HepG2 (cell line): ENCODE results near the gene NCDN. TPM values are rescaled to one million over a fixed set of nuclear protein-coding genes. Genes with fewer than 3 reads are reported as not detected.
A peak's percentile ranks its signal among the peaks of the same experiment; 100 is the strongest.

Experiments
- AGO2 ChIP-seq: fragments of 200-400 bp; formaldehyde crosslinking; optimal IDR thresholded peaks from 2 replicates; pipeline ENCODE3; 2017; ENCODE audit warnings: mild to moderate bottlenecking, low read depth, low read length, moderate library complexity
- ATF7-NPFF ChIP-seq: sonication (generic); formaldehyde crosslinking; IDR thresholded peaks from 2 replicates; pipeline ENCODE4 v1.8.1; 2023; ENCODE audit warnings: mild to moderate bottlenecking, low read depth, missing genetic modification reagents, moderate library complexity
- BCLAF1 ChIP-seq: fragments of 450-650 bp; IDR thresholded peaks from 2 replicates; pipeline ENCODE4 v1.6.1; 2017; ENCODE audit warnings: mild to moderate bottlenecking
- BORCS8-MEF2B ChIP-seq: sonication (generic); formaldehyde crosslinking; IDR thresholded peaks from 2 replicates; pipeline ENCODE4 v1.8.0; 2022; ENCODE audit warnings: mild to moderate bottlenecking, missing genetic modification reagents
- DNMT3B ChIP-seq: conservative IDR thresholded peaks from 2 replicates; pipeline ENCODE4 v1.6.1; 2016; ENCODE audit warnings: missing biosample characterization, control low read depth
- ELF1 ChIP-seq: sonication (generic); formaldehyde crosslinking; IDR thresholded peaks from 2 replicates; pipeline ENCODE4 v1.4.0; 2020; ENCODE audit warnings: missing genetic modification reagents
- FOXO1 ChIP-seq: sonication (generic); formaldehyde crosslinking; IDR thresholded peaks from 2 replicates; pipeline ENCODE4 v1.4.0; 2020; ENCODE audit warnings: missing genetic modification reagents
- GFI1 ChIP-seq: sonication (generic); formaldehyde crosslinking; IDR thresholded peaks from 2 replicates; pipeline ENCODE4 v1.5.0; 2020; ENCODE audit warnings: missing genetic modification reagents, mild to moderate bottlenecking, borderline replicate concordance
- JARID2 ChIP-seq: sonication (generic); formaldehyde crosslinking; IDR thresholded peaks from 2 replicates; pipeline ENCODE4 v1.8.1; 2023; ENCODE audit warnings: missing genetic modification reagents, inconsistent platforms; ENCODE audit not compliant: insufficient replicate concordance
- KDM2A ChIP-seq: sonication (generic); formaldehyde crosslinking; IDR thresholded peaks from 2 replicates; pipeline ENCODE4 v1.4.0; 2020; ENCODE audit warnings: low read depth, missing genetic modification reagents, borderline replicate concordance
- KDM3A ChIP-seq: IDR thresholded peaks from 2 replicates; pipeline ENCODE4 v1.6.1; 2018; ENCODE audit warnings: low read depth, missing compliant biosample characterization
- MED8 ChIP-seq: sonication (generic); formaldehyde crosslinking; IDR thresholded peaks from 2 replicates; pipeline ENCODE4 v1.8.1; 2023; ENCODE audit warnings: mild to moderate bottlenecking, missing genetic modification reagents; ENCODE audit not compliant: insufficient replicate concordance
- RBM22 ChIP-seq: fragments of 200-400 bp; formaldehyde crosslinking; optimal IDR thresholded peaks from 2 replicates; pipeline ENCODE3; 2017; ENCODE audit warnings: mild to moderate bottlenecking, low read length, moderate library complexity
- SP2 ChIP-seq: sonication (generic); formaldehyde crosslinking; IDR thresholded peaks from 2 replicates; pipeline ENCODE4 v1.5.1; 2020; ENCODE audit warnings: mild to moderate bottlenecking, missing genetic modification reagents
- TBX2 ChIP-seq: sonication (generic); formaldehyde crosslinking; IDR thresholded peaks from 2 replicates; pipeline ENCODE4 v1.5.0; 2020; ENCODE audit warnings: missing genetic modification reagents, mild to moderate bottlenecking, borderline replicate concordance
- ZBTB2 ChIP-seq: sonication (generic); formaldehyde crosslinking; IDR thresholded peaks from 2 replicates; pipeline ENCODE4 v1.8.0; 2022; ENCODE audit warnings: low read depth, missing genetic modification reagents
- ZFYVE20 ChIP-seq: sonication (generic); formaldehyde crosslinking; IDR thresholded peaks from 2 replicates; pipeline ENCODE4 v1.8.0; 2023; ENCODE audit warnings: low read depth, mild to moderate bottlenecking, moderate library complexity, missing genetic modification reagents, borderline replicate concordance
- ZNF326 ChIP-seq: sonication (generic); formaldehyde crosslinking; IDR thresholded peaks from 2 replicates; pipeline ENCODE4 v1.4.0; 2020; ENCODE audit warnings: missing genetic modification reagents, borderline replicate concordance
- ZNF331 ChIP-seq: sonication (generic); formaldehyde crosslinking; IDR thresholded peaks from 2 replicates; pipeline ENCODE4 v1.4.0; 2020; ENCODE audit warnings: missing genetic modification reagents
- ZNF354B ChIP-seq: sonication (generic); formaldehyde crosslinking; IDR thresholded peaks from 2 replicates; pipeline ENCODE4 v1.8.0; 2022; ENCODE audit warnings: mild to moderate bottlenecking, missing genetic modification reagents
- ZNF383 ChIP-seq: sonication (generic); formaldehyde crosslinking; IDR thresholded peaks from 2 replicates; pipeline ENCODE4 v1.4.0; 2020; ENCODE audit warnings: missing genetic modification reagents, mild to moderate bottlenecking, borderline replicate concordance
- polyA plus RNA-seq, 8 experiments: library from polyadenylated mRNA; depleted of rRNA in 3 of 8; stranded (reverse) in 7 of 8; unstranded in 1 of 8; fragments of >200 nt; fragmentation: Illumina TruSeq in 4 of 8; extraction: Trizol in 4 of 8; gene quantifications; 2 replicates each; pipeline versions ENCODE4 v1.2.1 to v1.2.3, GENCODE V29; 2011 to 2016; ENCODE audit warnings: low read depth in 4 of 8, missing spikeins in 1 of 8, mixed read lengths in 1 of 8; ENCODE audit not compliant: insufficient read depth in 1 of 8
- total RNA-seq, 5 experiments: library from RNA; depleted of rRNA; stranded (reverse); fragments of >200 nt; fragmentation: Illumina TruSeq; extraction: Trizol; gene quantifications; 2 replicates each; pipeline ENCODE4 v1.2.3, GENCODE V29; 2016; ENCODE audit warnings: low read depth in 1 of 5
- TF ChIP-seq, protein P1 (sequence below): sonication (generic); formaldehyde crosslinking; IDR thresholded peaks from 2 replicates; pipeline ENCODE4 v1.4.0; 2020; ENCODE audit warnings: missing genetic modification reagents
- TF ChIP-seq, protein P2 (sequence below): sonication (generic); formaldehyde crosslinking; conservative IDR thresholded peaks from 2 replicates; pipeline ENCODE4 v1.5.0; 2020; ENCODE audit warnings: missing genetic modification reagents

The NCDN gene
- total and polyA plus RNA-seq, 2 of the 13 experiments (the other 11 are each of a cell fraction or from before 2014, with no cell fraction given) = 6.6 to 9.3 TPM

DNA sequence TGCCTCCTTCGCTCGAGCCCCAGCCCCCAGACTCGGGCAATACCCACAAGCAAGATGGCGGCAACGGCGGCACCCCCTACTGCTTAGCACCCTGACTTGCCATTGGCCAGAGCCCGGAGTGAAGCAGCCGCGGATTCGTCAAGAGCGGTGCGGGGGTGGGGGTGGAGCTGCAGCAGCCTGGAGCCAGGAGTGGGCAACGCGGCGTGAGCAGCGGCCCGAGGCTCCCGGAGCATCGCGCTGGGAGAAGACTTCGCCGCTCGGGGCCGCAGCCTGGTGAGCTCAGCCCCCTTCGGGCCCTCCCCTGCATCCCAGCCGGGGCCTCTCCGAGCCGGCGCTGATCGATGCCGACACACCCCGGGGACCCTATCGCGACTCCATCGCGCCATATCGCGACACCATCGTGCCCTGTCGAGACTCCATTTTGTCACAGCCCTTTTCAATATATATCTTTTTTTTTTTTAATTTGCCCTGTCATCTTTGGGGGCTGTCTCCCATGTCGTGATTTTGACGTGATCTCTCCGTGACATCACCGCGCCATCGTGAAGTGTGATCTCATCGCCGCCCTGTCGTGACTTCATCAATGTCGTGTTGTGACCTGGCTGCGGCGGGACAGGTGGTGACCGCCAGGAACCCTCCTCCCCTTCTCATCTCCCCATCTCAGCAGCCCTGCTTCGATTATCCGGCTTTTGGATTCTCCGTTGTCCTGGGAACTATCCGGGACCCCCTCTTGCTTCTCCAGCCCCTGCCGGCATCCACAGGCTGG, at the start of gene NCDN (continued):
- TF ChIP-seq ZBTB2 = 0 out of 2 replicates have a peak, but pooled peaks have one; percentile 32
- TF ChIP-seq FOXO1 (CRISPR knock-in tag) = peak; percentile 24; the same call in 1 of the 2 replicates
- peak; percentile 75 for TF ChIP-seq SP2 (CRISPR knock-in tag)
- TF ChIP-seq JARID2 (CRISPR knock-in tag) = peak; percentile 77
- TF ChIP-seq BORCS8-MEF2B (CRISPR knock-in tag) = peak; percentile 13; the same call in 1 of the 2 replicates
- TF ChIP-seq ZNF354B (CRISPR knock-in tag) = no peak
- peak; percentile 12; the same call in 1 of the 2 replicates for TF ChIP-seq KDM3A (CRISPR knock-in tag)
- no peak for TF ChIP-seq BCLAF1
- TF ChIP-seq DNMT3B (CRISPR knock-in tag) = no peak
- TF ChIP-seq RBM22 = no peak
- TF ChIP-seq ZFYVE20 (CRISPR knock-in tag) = no peak
- TF ChIP-seq, protein P1, sequence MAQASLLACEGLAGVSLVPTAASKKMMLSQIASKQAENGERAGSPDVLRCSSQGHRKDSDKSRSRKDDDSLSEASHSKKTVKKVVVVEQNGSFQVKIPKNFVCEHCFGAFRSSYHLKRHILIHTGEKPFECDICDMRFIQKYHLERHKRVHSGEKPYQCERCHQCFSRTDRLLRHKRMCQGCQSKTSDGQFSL = peak; percentile 61; the same call in 1 of the 2 replicates
- TF ChIP-seq ELF1 = peak; percentile 78
- TF ChIP-seq ZNF331 (CRISPR knock-in tag) = no peak
- TF ChIP-seq GFI1 (CRISPR knock-in tag) = 0 out of 2 replicates have a peak, but pooled peaks have one; percentile 75
- TF ChIP-seq KDM2A (CRISPR knock-in tag) = peak; percentile 62; the same call in 1 of the 2 replicates
- TF ChIP-seq, protein P2, sequence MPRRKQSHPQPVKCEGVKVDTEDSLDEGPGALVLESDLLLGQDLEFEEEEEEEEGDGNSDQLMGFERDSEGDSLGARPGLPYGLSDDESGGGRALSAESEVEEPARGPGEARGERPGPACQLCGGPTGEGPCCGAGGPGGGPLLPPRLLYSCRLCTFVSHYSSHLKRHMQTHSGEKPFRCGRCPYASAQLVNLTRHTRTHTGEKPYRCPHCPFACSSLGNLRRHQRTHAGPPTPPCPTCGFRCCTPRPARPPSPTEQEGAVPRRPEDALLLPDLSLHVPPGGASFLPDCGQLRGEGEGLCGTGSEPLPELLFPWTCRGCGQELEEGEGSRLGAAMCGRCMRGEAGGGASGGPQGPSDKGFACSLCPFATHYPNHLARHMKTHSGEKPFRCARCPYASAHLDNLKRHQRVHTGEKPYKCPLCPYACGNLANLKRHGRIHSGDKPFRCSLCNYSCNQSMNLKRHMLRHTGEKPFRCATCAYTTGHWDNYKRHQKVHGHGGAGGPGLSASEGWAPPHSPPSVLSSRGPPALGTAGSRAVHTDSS (CRISPR knock-in tag) = 0 out of 2 replicates have a peak, but pooled peaks have one; percentile 26
- no peak for TF ChIP-seq AGO2
- TF ChIP-seq ZNF326 (CRISPR knock-in tag) = no peak
- peak; percentile 78; the same call in 1 of the 2 replicates for TF ChIP-seq ZNF383 (CRISPR knock-in tag)
- TF ChIP-seq MED8 (CRISPR knock-in tag) = no peak
- peak; percentile 49; the same call in 1 of the 2 replicates for TF ChIP-seq ATF7-NPFF (CRISPR knock-in tag)
- TF ChIP-seq TBX2 (CRISPR knock-in tag) = peak; percentile 65; the same call in 1 of the 2 replicates
